Activated T-helper 2 cell treated with anti-CD3 and anti-CD28 coated beads, Interferon-gamma antibody, Interleukin-2, Interleukin-4, amounts not matched to agents 10 μg/mL and 5 μg/mL and 100 μg/mL, durations not matched to agents 14 hours and 24 hours and 36 hours (primary cell): ENCODE results near the gene C1orf53. TPM values are rescaled to one million over a fixed set of nuclear protein-coding genes. Genes with fewer than 3 reads are reported as not detected.
A peak's percentile ranks its signal among the peaks of the same experiment; 100 is the strongest.

Experiments used
- DNase-seq: peaks from one replicate; pipeline ENCODE4 v3.0.0; 2021; ENCODE audit warnings: low spot score
- H3K27ac Mint-ChIP-seq: one replicate; pipeline ENCODE4 v1.8.0; 2021; ENCODE audit warnings: mixed read lengths
- H3K27me3 Mint-ChIP-seq: one replicate; pipeline ENCODE4 v1.8.0; 2021; ENCODE audit warnings: low read depth, mixed read lengths
- H3K36me3 Mint-ChIP-seq: one replicate; pipeline ENCODE4 v1.8.0; 2021; ENCODE audit warnings: low read depth, mixed read lengths
- H3K4me1 Mint-ChIP-seq: one replicate; pipeline ENCODE4 v1.8.0; 2021; ENCODE audit warnings: low read depth, mixed read lengths
- H3K4me3 Mint-ChIP-seq: one replicate; pipeline ENCODE4 v1.8.0; 2021; ENCODE audit warnings: low read depth, mild to moderate bottlenecking, moderate library complexity, mixed read lengths
- H3K9me3 Mint-ChIP-seq: one replicate; pipeline ENCODE4 v1.8.0; 2021; ENCODE audit warnings: mixed read lengths
- intact Hi-C: fragments of 100-400 bp; cut with micrococcal nuclease; formaldehyde crosslinking; loops from one replicate; pipeline ENCODE4 v1.15.1; 2023
- total RNA-seq: library from RNA; stranded (reverse); gene quantifications from 2 replicates; pipeline ENCODE4 v1.2.3, GENCODE V29; 2022

The C1orf53 gene
- total RNA-seq, 1 donor from 2014 or later, result 2.4 TPM

GRCh38 chr1:197919346-197920066 is 17.1 kb downstream of the C1orf53 start:
- H3K36me3 Mint-ChIP-seq, result no peaks in the 10 kb centered on the region
- H3K27ac Mint-ChIP-seq, result no peak overlapping the region
- peaks cover 87% of the 10 kb centered on the region for H3K27me3 Mint-ChIP-seq
- H3K4me3 Mint-ChIP-seq, result peak overlapping the region; percentile 78
- DNase-seq, result no peak
- no peaks in the 10 kb centered on the region for H3K9me3 Mint-ChIP-seq
- intact Hi-C loops, result loop anchor here (2.0 to 10.0 kb wide), 7 partner anchors 29 to 1315 kb away; partner anchors contain the start of genes DENND1B and KCNT2
- H3K4me1 Mint-ChIP-seq, result peaks cover 58% of the 10 kb centered on the region

GRCh38 chr1:197920067-197920396 is 17.6 kb downstream of the C1orf53 start:
- H3K4me3 Mint-ChIP-seq, result peak overlapping the region; percentile 78
- DNase-seq, result no peak
- H3K4me1 Mint-ChIP-seq, result peaks cover 56% of the 10 kb centered on the region
- peaks cover 84% of the 10 kb centered on the region for H3K27me3 Mint-ChIP-seq
- intact Hi-C loops, result no loop called here
- no peaks in the 10 kb centered on the region for H3K9me3 Mint-ChIP-seq
- no peak overlapping the region for H3K27ac Mint-ChIP-seq
- no peaks in the 10 kb centered on the region for H3K36me3 Mint-ChIP-seq

- H3K4me1 Mint-ChIP-seq, result peaks cover 56% of the 10 kb centered on the region
- H3K9me3 Mint-ChIP-seq, result no peaks in the 10 kb centered on the region
- DNase-seq, result no peak
- intact Hi-C loops, result no loop called here
- H3K27me3 Mint-ChIP-seq, result peaks cover 83% of the 10 kb centered on the region
- H3K4me3 Mint-ChIP-seq, result peak overlapping the region; percentile 62
- no peaks in the 10 kb centered on the region for H3K36me3 Mint-ChIP-seq
- H3K27ac Mint-ChIP-seq, result no peak overlapping the region
These were observed 18.1 kb downstream of the C1orf53 start for GRCh38 chr1:197920414-197921117.

- DNase-seq, result no peak
- Mint-ChIP-seq H3K4me1 (peaks cover 50% of the 10 kb centered on the region), H3K36me3 (no peaks in the 10 kb centered on the region), H3K27me3 (peaks cover 83% of the 10 kb centered on the region), H3K4me3 (peak overlapping the region; percentile 43), H3K27ac (no peak overlapping the region), H3K9me3 (no peaks in the 10 kb centered on the region)
- intact Hi-C loops, result no loop called here
These were observed 19.0 kb downstream of the C1orf53 start for GRCh38 chr1:197921235-197922069.

- no peak for DNase-seq
- H3K9me3 Mint-ChIP-seq, result no peaks in the 10 kb centered on the region
- peaks cover 81% of the 10 kb centered on the region for H3K27me3 Mint-ChIP-seq
- H3K36me3 Mint-ChIP-seq, result no peaks in the 10 kb centered on the region
- H3K4me3 Mint-ChIP-seq, result no peak overlapping the region
- H3K27ac Mint-ChIP-seq, result no peak overlapping the region
- intact Hi-C loops, result no loop called here
- peaks cover 45% of the 10 kb centered on the region for H3K4me1 Mint-ChIP-seq
These were observed 19.6 kb downstream of the C1orf53 start for GRCh38 chr1:197922070-197922390.

GRCh38 chr1:197923038-197923437 is 20.6 kb downstream of the C1orf53 start:
- no peaks in the 10 kb centered on the region for H3K9me3 Mint-ChIP-seq
- no peak for DNase-seq
- H3K4me3 Mint-ChIP-seq, result no peak overlapping the region
- H3K27ac Mint-ChIP-seq, result no peak overlapping the region
- intact Hi-C loops, result no loop called here
- no peaks in the 10 kb centered on the region for H3K36me3 Mint-ChIP-seq
- H3K4me1 Mint-ChIP-seq, result peaks cover 35% of the 10 kb centered on the region
- H3K27me3 Mint-ChIP-seq, result peaks cover 81% of the 10 kb centered on the region

GRCh38 chr1:197924516-197925123 is 22.2 kb downstream of the C1orf53 start:
- Mint-ChIP-seq H3K27me3 (peaks cover 73% of the 10 kb centered on the region), H3K9me3 (no peaks in the 10 kb centered on the region), H3K4me1 (peaks cover 28% of the 10 kb centered on the region), H3K36me3 (no peaks in the 10 kb centered on the region), H3K27ac (no peak overlapping the region), H3K4me3 (no peak overlapping the region)
- intact Hi-C loops, result loop anchor here (2.0 to 5.0 kb wide), 2 partner anchors 404 to 543 kb away; no protein-coding TSS in a partner anchor
- no peak for DNase-seq

- H3K27ac Mint-ChIP-seq, result no peak overlapping the region
- no peaks in the 10 kb centered on the region for H3K36me3 Mint-ChIP-seq
- peaks cover 65% of the 10 kb centered on the region for H3K27me3 Mint-ChIP-seq
- intact Hi-C loops, result loop anchor here (5.0 kb wide), 1 partner anchor 539 kb away; no protein-coding TSS in a partner anchor
- H3K4me1 Mint-ChIP-seq, result peaks cover 12% of the 10 kb centered on the region
- no peak for DNase-seq
- peak overlapping the region; percentile 75 for H3K4me3 Mint-ChIP-seq
- H3K9me3 Mint-ChIP-seq, result no peaks in the 10 kb centered on the region
These were observed 25.7 kb downstream of the C1orf53 start for GRCh38 chr1:197927908-197928665.

GRCh38 chr1:197928849-197929336 is 26.5 kb downstream of the C1orf53 start:
- H3K27me3 Mint-ChIP-seq, result peaks cover 69% of the 10 kb centered on the region
- no peaks in the 10 kb centered on the region for H3K36me3 Mint-ChIP-seq
- DNase-seq, result no peak
- intact Hi-C loops, result loop anchor here (5.0 kb wide), 1 partner anchor 538 kb away; no protein-coding TSS in a partner anchor
- H3K9me3 Mint-ChIP-seq, result no peaks in the 10 kb centered on the region
- peaks cover 19% of the 10 kb centered on the region for H3K4me1 Mint-ChIP-seq
- peak overlapping the region; percentile 30 for H3K27ac Mint-ChIP-seq
- H3K4me3 Mint-ChIP-seq, result peak overlapping the region; percentile 75

GRCh38 chr1:197933016-197933415 is 30.6 kb downstream of the C1orf53 start:
- H3K27me3 Mint-ChIP-seq, result peaks cover 56% of the 10 kb centered on the region
- no peak for DNase-seq
- peaks cover 15% of the 10 kb centered on the region for H3K4me1 Mint-ChIP-seq
- H3K9me3 Mint-ChIP-seq, result no peaks in the 10 kb centered on the region
- intact Hi-C loops, result no loop called here
- H3K27ac Mint-ChIP-seq, result no peak overlapping the region
- no peak overlapping the region for H3K4me3 Mint-ChIP-seq
- H3K36me3 Mint-ChIP-seq, result no peaks in the 10 kb centered on the region

GRCh38 chr1:197933647-197934046 is 31.2 kb downstream of the C1orf53 start:
- no peak overlapping the region for H3K4me3 Mint-ChIP-seq
- DNase-seq, result no peak
- H3K9me3 Mint-ChIP-seq, result no peaks in the 10 kb centered on the region
- peaks cover 55% of the 10 kb centered on the region for H3K27me3 Mint-ChIP-seq
- intact Hi-C loops, result no loop called here
- H3K4me1 Mint-ChIP-seq, result peaks cover 10% of the 10 kb centered on the region
- no peaks in the 10 kb centered on the region for H3K36me3 Mint-ChIP-seq
- no peak overlapping the region for H3K27ac Mint-ChIP-seq

- Mint-ChIP-seq H3K4me3 (no peak overlapping the region), H3K27me3 (peaks cover 29% of the 10 kb centered on the region), H3K27ac (no peak overlapping the region), H3K36me3 (no peaks in the 10 kb centered on the region), H3K9me3 (no peaks in the 10 kb centered on the region), H3K4me1 (peaks cover 7% of the 10 kb centered on the region)
- DNase-seq, result no peak
- intact Hi-C loops, result no loop called here
These were observed 35.0 kb downstream of the C1orf53 start for GRCh38 chr1:197937381-197937780.
